GM18873 (cell line): ENCODE measurements around the gene KIF15.
"Not testable (repeated sequence)": the region's sequence is repeated elsewhere in the genome, so short reads cannot be mapped to it uniquely, and the experiment has no call there.

Source experiments
- ATAC-seq: cut with Tn5 transposase; IDR thresholded peaks from one replicate; pipeline ENCODE4 v1.9.1; 2021; ENCODE audit warnings: mild to moderate bottlenecking, moderate library complexity, moderate number of reproducible peaks; ENCODE audit not compliant: unreplicated experiment, low FRiP score

The KIF15 gene

GRCh38 chr3:44825264-44825925, 63.8 kb downstream of the KIF15 start:
- ATAC-seq = no peak

GRCh38 chr3:44827196-44827595, 65.6 kb downstream of the KIF15 start:
- no peak for ATAC-seq

- ATAC-seq = no peak
Observed at GRCh38 chr3:44831232-44831631, 69.6 kb downstream of the KIF15 start.

GRCh38 chr3:44832032-44832431, 70.4 kb downstream of the KIF15 start:
- no peak for ATAC-seq

- no peak for ATAC-seq
Observed at GRCh38 chr3:44832965-44833364, 71.4 kb downstream of the KIF15 start.

- ATAC-seq = no peak
Observed at GRCh38 chr3:44833394-44833793, 71.8 kb downstream of the KIF15 start.

- ATAC-seq = no peak
Observed at GRCh38 chr3:44835684-44836083, 74.1 kb downstream of the KIF15 start.

GRCh38 chr3:44842376-44842775, 80.8 kb downstream of the KIF15 start:
- no peak for ATAC-seq

GRCh38 chr3:44845528-44846520, 84.2 kb downstream of the KIF15 start:
- no peak for ATAC-seq

GRCh38 chr3:44848634-44849033, 87.0 kb downstream of the KIF15 start:
- no peak for ATAC-seq

GRCh38 chr3:44856663-44857062, 95.1 kb downstream of the KIF15 start:
- not testable (repeated sequence) for ATAC-seq

- ATAC-seq = no peak
Observed at GRCh38 chr3:44860117-44860516, 98.5 kb downstream of the KIF15 start.

- ATAC-seq = peak; percentile 81
Observed at GRCh38 chr3:44861412-44862225, 100.0 kb downstream of the KIF15 start, which contains the start of gene TMEM42. Gene TMEM42, plus strand, starts transcription at chr3:44861912. Its CDS starts 13 bp downstream, at chr3:44861925.

- ATAC-seq = peak; percentile 21
Observed at GRCh38 chr3:44862226-44862637, 100.6 kb downstream of the KIF15 start.

GRCh38 chr3:44865272-44866035, 103.9 kb downstream of the KIF15 start:
- ATAC-seq = no peak

GRCh38 chr3:44867421-44868111, 106.0 kb downstream of the KIF15 start:
- no peak for ATAC-seq

GRCh38 chr3:44870375-44871061, 108.9 kb downstream of the KIF15 start:
- ATAC-seq = no peak

- no peak for ATAC-seq
Observed at GRCh38 chr3:44874308-44874707, 112.7 kb downstream of the KIF15 start, which contains the start of gene TGM4. Gene TGM4, plus strand, starts transcription at chr3:44874608. Its CDS starts 71 bp downstream, at chr3:44874679.

GRCh38 chr3:44875596-44875995, 114.0 kb downstream of the KIF15 start:
- no peak for ATAC-seq
